Measurements from ENCODE around the gene SLC9A5.

Gene SLC9A5

DNA sequence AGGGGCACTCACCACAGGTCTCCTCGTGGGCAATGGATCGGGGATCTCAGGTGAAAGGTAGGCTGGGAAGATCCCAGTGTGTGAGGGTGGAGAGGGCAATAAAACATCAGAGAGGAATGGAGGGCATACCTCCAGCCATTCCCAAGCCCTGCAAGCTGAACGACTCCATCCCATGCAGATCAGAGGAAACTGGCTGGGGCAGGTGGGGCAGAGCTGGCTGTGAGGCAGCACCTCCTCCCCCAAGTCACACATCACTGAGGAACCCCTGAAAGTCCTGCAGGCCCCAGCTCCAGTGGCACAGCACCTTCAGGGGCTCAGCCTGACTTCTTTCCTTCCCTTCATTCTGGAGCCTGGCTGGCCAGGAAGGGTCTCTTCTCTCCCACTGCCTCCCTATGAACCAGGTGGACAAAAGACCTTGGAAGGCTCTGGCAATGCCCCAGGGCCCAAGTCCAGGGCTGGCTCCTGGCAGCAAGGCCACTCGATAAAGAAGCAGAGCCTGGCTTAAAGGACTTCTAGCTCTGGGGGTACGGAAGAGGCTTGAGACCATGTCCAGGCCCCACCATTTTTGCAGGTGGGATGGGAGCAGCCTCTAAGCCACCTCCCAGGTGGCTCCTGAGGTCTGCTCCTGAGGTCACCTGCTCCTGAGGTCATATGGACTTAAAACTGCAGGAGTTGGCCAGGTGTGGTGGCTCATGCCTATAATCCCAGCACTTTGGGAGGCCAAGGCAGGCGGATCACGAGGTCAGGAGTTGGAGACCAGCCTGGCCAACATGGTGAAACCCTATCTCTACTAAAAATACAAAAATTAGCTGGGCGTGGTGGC, 35.4 kb upstream of the SLC9A5 start:
- no peak for ATAC-seq
- no peak for TF ChIP-seq BACH2 (CRISPR knock-in tag; IDR thresholded peaks at IDR 0.05; ENCODE audit: borderline replicate concordance)
- TF ChIP-seq, protein P1, sequence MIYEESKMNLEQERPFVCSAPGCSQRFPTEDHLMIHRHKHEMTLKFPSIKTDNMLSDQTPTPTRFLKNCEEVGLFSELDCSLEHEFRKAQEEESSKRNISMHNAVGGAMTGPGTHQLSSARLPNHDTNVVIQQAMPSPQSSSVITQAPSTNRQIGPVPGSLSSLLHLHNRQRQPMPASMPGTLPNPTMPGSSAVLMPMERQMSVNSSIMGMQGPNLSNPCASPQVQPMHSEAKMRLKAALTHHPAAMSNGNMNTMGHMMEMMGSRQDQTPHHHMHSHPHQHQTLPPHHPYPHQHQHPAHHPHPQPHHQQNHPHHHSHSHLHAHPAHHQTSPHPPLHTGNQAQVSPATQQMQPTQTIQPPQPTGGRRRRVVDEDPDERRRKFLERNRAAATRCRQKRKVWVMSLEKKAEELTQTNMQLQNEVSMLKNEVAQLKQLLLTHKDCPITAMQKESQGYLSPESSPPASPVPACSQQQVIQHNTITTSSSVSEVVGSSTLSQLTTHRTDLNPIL (CRISPR knock-in tag; IDR thresholded peaks at IDR 0.05; ENCODE audit: low read depth) = no peak

DNA sequence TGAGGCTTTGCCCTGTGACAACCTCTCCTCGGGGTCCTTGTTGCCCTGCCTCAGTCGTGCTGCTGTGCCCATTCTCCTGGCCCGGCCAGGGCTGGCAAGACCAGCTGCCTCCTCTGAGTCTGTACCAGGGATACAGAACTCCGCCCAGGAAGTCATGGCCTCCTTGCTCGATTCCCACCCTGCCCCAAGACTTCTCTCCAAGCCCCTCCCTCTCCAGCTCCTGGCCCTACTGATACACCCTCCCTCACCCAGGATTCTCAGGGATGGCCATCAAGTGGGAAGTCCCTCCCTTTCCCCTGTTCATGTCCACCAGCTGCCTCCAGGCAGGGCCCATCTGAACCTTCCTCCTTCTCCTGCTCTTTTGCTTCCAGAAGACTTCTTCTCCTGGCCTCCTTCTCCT, 33.1 kb upstream of the SLC9A5 start:
- ATAC-seq = no peak
- no peak for TF ChIP-seq TCF4 (CRISPR knock-in tag; IDR thresholded peaks at IDR 0.05; ENCODE audit: borderline replicate concordance)
- TF ChIP-seq SNAI2 (CRISPR knock-in tag; IDR thresholded peaks at IDR 0.05) = no peak
- no peak for TF ChIP-seq ARNTL (CRISPR knock-in tag; IDR thresholded peaks at IDR 0.05; ENCODE audit: borderline replicate concordance, low read depth)
- TF ChIP-seq GLIS3 (CRISPR knock-in tag; IDR thresholded peaks at IDR 0.05) = no peak
- no peak for TF ChIP-seq RARB (CRISPR knock-in tag; IDR thresholded peaks at IDR 0.05)
- TF ChIP-seq ISL1 (CRISPR knock-in tag; IDR thresholded peaks at IDR 0.05) = no peak
- no peak for TF ChIP-seq PPARA (CRISPR knock-in tag; IDR thresholded peaks at IDR 0.05; ENCODE audit: borderline replicate concordance)
- TF ChIP-seq ZC3H10 (CRISPR knock-in tag; IDR thresholded peaks at IDR 0.05) = no peak
- TF ChIP-seq, protein P2, sequence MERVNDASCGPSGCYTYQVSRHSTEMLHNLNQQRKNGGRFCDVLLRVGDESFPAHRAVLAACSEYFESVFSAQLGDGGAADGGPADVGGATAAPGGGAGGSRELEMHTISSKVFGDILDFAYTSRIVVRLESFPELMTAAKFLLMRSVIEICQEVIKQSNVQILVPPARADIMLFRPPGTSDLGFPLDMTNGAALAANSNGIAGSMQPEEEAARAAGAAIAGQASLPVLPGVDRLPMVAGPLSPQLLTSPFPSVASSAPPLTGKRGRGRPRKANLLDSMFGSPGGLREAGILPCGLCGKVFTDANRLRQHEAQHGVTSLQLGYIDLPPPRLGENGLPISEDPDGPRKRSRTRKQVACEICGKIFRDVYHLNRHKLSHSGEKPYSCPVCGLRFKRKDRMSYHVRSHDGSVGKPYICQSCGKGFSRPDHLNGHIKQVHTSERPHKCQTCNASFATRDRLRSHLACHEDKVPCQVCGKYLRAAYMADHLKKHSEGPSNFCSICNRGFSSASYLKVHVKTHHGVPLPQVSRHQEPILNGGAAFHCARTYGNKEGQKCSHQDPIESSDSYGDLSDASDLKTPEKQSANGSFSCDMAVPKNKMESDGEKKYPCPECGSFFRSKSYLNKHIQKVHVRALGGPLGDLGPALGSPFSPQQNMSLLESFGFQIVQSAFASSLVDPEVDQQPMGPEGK (CRISPR knock-in tag; IDR thresholded peaks at IDR 0.05; ENCODE audit: borderline replicate concordance) = no peak
- no peak for TF ChIP-seq ZFP30 (CRISPR knock-in tag; IDR thresholded peaks at IDR 0.05)
- TF ChIP-seq CSDC2 (CRISPR knock-in tag; IDR thresholded peaks at IDR 0.05) = no peak
- TF ChIP-seq OSR1 (CRISPR knock-in tag; IDR thresholded peaks at IDR 0.05) = no peak
- TF ChIP-seq ZNF565 (CRISPR knock-in tag; conservative IDR thresholded peaks at IDR 0.05; ENCODE audit: low read depth) = no peak

DNA sequence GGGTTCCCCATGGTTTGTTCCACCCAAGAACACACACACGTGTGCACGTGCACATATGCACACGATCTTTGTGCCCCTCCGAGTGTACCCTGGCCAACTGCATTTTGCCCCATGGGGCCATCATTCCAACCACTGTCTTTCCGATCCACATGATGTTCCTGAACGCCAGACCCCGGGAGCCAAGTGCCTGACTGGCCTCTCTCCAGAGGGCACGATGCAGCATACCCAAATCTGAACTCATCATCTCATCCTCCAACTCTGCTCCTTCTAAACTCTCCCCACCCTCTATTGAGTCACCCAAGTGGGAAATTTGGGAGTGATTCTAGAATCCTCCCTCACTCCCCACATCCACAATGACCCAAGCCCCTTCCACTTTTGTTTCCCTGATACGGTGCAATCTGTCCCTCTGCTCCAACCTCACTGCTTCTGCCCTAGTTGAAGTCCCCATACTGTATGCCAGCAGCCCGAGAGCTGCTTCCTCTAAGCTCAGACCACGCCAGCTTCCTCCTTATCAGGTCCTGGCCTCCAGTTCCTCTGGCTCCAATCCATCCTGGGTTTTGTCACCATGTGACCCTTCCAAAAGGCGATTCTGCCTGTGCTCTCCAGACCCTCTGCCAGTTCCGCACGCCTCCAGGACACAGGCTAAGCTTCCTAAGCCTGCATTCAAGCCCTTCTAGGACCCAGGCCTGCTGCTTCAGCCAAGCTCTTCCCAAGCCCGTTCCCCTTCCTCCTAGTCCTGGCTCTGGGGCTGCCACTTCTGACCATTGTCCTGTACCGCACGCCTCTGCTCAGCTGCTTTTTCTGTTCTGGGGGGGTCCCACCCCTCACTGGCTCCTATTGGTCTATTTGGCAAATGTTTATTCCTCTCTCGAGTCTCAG, 31.9 kb upstream of the SLC9A5 start:
- TF ChIP-seq ZNF70 (CRISPR knock-in tag; IDR thresholded peaks at IDR 0.05) (no peak), PPARA (CRISPR knock-in tag; IDR thresholded peaks at IDR 0.05; ENCODE audit: borderline replicate concordance) (no peak), SNAI2 (CRISPR knock-in tag; IDR thresholded peaks at IDR 0.05) (no peak), ZC3H10 (CRISPR knock-in tag; IDR thresholded peaks at IDR 0.05) (no peak)
- TF ChIP-seq, protein P3, sequence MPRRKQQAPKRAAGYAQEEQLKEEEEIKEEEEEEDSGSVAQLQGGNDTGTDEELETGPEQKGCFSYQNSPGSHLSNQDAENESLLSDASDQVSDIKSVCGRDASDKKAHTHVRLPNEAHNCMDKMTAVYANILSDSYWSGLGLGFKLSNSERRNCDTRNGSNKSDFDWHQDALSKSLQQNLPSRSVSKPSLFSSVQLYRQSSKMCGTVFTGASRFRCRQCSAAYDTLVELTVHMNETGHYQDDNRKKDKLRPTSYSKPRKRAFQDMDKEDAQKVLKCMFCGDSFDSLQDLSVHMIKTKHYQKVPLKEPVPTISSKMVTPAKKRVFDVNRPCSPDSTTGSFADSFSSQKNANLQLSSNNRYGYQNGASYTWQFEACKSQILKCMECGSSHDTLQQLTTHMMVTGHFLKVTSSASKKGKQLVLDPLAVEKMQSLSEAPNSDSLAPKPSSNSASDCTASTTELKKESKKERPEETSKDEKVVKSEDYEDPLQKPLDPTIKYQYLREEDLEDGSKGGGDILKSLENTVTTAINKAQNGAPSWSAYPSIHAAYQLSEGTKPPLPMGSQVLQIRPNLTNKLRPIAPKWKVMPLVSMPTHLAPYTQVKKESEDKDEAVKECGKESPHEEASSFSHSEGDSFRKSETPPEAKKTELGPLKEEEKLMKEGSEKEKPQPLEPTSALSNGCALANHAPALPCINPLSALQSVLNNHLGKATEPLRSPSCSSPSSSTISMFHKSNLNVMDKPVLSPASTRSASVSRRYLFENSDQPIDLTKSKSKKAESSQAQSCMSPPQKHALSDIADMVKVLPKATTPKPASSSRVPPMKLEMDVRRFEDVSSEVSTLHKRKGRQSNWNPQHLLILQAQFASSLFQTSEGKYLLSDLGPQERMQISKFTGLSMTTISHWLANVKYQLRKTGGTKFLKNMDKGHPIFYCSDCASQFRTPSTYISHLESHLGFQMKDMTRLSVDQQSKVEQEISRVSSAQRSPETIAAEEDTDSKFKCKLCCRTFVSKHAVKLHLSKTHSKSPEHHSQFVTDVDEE (CRISPR knock-in tag; IDR thresholded peaks at IDR 0.05) = no peak
- ATAC-seq = peak; percentile 13; the same call in 1 of the 3 replicates

DNA sequence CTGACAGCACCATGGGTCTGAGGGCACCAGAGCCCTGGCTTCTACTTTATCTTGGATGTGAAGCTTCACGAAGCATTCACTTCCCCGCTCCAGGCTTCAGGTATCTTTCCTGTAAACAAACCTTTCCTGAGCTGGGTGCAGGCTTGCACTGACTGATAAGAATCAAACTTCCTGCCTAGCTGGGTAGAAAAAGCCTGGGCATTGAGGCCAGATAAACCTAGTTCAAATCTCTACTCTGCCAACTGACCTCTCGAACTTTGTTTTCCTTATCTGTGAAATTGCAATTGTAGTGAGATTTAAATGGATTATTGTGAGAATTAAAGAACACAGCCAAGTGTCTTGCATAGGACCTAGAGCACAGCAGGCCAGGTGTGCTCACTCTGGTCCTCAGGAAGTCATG, 24.8 kb upstream of the SLC9A5 start:
- ATAC-seq = no peak
- TF ChIP-seq ZNF565 (CRISPR knock-in tag; conservative IDR thresholded peaks at IDR 0.05; ENCODE audit: low read depth) (no peak), ZNF70 (CRISPR knock-in tag; IDR thresholded peaks at IDR 0.05) (no peak)

DNA sequence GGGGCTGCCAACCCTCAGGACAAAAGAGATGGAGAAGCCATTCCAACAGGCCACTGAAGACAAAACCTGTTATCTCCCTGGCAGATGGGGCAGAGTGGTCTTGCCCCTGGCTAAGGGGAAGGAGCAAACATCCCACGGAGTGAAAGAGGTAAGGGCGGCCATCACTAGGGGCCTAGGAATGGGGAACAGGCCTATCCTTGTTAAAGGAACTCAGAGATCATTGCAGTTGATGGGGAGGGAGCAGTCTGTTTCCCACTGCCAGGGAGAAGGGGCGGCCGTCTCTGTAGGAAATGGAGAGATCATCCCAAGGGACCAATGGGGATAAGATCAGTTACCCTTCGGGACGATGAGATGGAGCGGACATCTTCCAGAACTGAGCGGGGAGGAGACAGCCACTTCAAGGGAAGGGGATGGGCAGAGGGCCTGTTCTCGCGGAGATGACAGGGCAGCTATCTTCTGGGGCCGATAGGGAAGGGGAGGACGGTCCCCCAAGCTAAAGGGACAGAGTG, 22.4 kb upstream of the SLC9A5 start:
- TF ChIP-seq, protein P2 (CRISPR knock-in tag; IDR thresholded peaks at IDR 0.05; ENCODE audit: borderline replicate concordance) = no peak
- TF ChIP-seq ZC3H10 (CRISPR knock-in tag; IDR thresholded peaks at IDR 0.05) (no peak), ARNTL (CRISPR knock-in tag; IDR thresholded peaks at IDR 0.05; ENCODE audit: borderline replicate concordance, low read depth) (no peak), OSR1 (CRISPR knock-in tag; IDR thresholded peaks at IDR 0.05) (no peak), BACH2 (CRISPR knock-in tag; IDR thresholded peaks at IDR 0.05; ENCODE audit: borderline replicate concordance) (no peak), RARB (CRISPR knock-in tag; IDR thresholded peaks at IDR 0.05) (no peak)
- TF ChIP-seq, protein P3 (CRISPR knock-in tag; IDR thresholded peaks at IDR 0.05) = no peak
- TF ChIP-seq, protein P1 (CRISPR knock-in tag; IDR thresholded peaks at IDR 0.05; ENCODE audit: low read depth) = no peak
- peak; percentile 67 for ATAC-seq

Measured in SK-N-SH treated with all-trans-retinoic acid at 6 μM for 48 hours (cell line).